NB4 (cell line): ENCODE data around the gene STK32B.

Source experiments
- DNase-seq: peaks from one replicate; pipeline ENCODE4 v3.0.0; 2010; ENCODE audit warnings: low read depth
- H3K4me3 ChIP-seq: one replicate; pipeline ENCODE4 v1.5.1; 2011; ENCODE audit warnings: mild to moderate bottlenecking, low read depth, low read length, moderate library complexity
- MYC ChIP-seq: IDR thresholded peaks from 2 replicates; pipeline ENCODE4 v1.6.1; 2011; ENCODE audit warnings: low read depth, low read length
- POLR2A ChIP-seq: IDR thresholded peaks from 2 replicates; pipeline ENCODE4 v1.6.1; 2011; ENCODE audit warnings: mild to moderate bottlenecking; ENCODE audit not compliant: insufficient read length; ENCODE audit errors: extremely low read depth
- TF ChIP-seq, protein P1 (sequence below): IDR thresholded peaks from 2 replicates; pipeline ENCODE4 v1.6.1; 2011; ENCODE audit warnings: low read depth, low read length
- TF ChIP-seq, protein P2 (sequence below): IDR thresholded peaks from one replicate; pipeline ENCODE4 v1.5.1; 2012; ENCODE audit warnings: low read depth, low read length

The STK32B gene

DNA sequence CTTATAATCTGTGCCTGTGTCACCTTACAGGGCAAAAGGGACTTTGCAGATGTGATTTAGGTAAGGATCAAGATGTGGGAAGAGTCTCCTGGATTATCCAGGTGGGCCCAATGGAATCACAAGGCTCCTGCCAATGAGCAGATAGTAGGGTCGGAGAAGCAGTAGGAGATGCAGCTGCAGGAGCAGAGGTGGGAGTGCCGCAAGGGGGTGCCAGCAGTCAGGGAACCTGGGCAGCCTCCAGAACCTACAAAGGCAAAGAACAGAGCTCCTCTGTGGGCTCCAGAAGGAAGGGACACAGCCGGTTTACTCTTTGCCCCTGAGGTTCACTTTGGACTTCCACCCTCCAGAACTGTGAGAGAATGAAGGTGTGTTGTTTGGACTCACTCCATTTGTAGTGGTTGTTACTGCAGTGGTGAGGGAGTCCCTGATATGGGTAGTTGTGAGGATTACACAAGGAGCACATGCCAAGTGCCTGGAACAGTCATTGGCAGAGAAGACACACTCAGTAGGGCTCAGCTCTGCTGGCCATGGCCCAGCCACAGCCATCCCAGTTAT lies 338.6 kb downstream of the STK32B start:
- no peak for DNase-seq
- TF ChIP-seq, protein P1, sequence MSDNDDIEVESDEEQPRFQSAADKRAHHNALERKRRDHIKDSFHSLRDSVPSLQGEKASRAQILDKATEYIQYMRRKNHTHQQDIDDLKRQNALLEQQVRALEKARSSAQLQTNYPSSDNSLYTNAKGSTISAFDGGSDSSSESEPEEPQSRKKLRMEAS, result no peak
- TF ChIP-seq POLR2A (no peak), MYC (no peak)
- TF ChIP-seq, protein P2, sequence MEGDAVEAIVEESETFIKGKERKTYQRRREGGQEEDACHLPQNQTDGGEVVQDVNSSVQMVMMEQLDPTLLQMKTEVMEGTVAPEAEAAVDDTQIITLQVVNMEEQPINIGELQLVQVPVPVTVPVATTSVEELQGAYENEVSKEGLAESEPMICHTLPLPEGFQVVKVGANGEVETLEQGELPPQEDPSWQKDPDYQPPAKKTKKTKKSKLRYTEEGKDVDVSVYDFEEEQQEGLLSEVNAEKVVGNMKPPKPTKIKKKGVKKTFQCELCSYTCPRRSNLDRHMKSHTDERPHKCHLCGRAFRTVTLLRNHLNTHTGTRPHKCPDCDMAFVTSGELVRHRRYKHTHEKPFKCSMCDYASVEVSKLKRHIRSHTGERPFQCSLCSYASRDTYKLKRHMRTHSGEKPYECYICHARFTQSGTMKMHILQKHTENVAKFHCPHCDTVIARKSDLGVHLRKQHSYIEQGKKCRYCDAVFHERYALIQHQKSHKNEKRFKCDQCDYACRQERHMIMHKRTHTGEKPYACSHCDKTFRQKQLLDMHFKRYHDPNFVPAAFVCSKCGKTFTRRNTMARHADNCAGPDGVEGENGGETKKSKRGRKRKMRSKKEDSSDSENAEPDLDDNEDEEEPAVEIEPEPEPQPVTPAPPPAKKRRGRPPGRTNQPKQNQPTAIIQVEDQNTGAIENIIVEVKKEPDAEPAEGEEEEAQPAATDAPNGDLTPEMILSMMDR, result no peak
- H3K4me3 ChIP-seq, result no peak overlapping the region

DNA sequence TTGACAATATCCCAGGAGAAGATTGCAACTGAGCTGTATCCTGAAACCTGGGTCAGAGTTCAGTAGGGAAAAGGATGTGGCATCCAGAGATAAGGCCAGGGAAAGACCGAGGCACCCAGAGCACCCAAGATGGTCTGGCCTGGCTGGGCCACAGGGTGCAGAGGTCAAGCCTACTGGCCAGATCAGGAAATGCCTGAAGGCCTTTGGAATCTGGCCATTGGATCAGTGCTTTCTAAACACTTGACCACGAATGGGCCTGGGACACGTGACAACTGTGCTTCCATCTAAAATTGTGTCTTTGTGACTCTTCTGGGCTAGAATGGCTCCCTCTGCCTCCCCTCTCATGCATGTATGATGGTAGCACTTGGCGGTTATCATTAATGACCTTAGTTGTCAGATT lies 340.2 kb downstream of the STK32B start:
- H3K4me3 ChIP-seq, result no peak overlapping the region
- TF ChIP-seq, protein P1, result no peak
- TF ChIP-seq, protein P2, result no peak
- TF ChIP-seq POLR2A (no peak), MYC (no peak)
- no peak for DNase-seq

DNA sequence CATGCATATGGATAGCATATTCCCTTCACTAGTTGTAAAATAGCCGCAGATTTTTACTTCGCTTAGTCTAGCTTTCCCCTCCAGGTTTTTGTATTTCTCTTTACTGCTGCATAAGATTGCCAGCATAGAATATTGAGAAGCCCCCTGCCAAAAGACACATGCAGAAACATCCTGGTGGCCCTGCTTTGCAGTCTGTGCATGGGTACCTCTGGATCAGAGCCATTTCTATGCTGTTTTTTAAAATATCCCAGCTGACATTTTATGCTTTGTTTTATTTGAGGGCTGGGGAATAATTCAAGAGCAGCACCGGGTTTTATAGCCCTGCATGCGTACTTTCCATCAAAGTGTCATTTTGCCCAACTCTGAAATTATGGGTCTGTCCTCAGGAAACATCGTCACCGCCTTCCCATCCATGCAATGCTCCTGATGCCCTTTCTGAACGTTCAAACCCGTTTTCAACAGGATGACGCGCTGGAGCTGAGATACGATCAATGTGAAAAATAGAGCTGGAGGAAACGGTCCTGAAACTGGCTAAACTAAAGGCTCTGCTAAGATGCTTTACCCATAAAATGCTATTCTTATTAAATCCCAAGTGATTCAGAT lies 342.7 kb downstream of the STK32B start:
- no peak overlapping the region for H3K4me3 ChIP-seq
- no peak for TF ChIP-seq POLR2A
- TF ChIP-seq, protein P2, result no peak
- TF ChIP-seq, protein P1, result no peak
- no peak for TF ChIP-seq MYC
- no peak for DNase-seq

DNA sequence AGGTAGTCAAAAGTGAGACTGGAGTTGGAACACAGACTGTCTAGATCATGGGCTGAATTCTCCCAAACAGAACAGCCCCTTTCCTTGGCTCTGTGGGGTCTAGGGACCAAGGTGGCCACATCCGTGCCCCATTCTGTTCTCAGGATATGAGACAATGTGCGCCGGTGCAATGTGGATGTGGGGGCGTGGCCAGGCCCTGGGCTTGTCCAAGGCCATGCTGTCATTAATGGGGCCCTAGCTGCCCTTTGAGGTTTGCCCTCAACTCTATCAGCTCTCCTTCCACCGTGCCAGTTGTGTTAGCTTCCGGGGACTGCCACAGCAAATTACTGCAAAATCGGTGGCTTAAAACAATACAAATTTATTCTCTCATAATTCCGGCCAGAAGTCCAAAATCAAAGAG lies 344.5 kb downstream of the STK32B start:
- TF ChIP-seq MYC, result no peak
- TF ChIP-seq, protein P1, result no peak
- TF ChIP-seq, protein P2, result no peak
- TF ChIP-seq POLR2A, result no peak
- no peak for DNase-seq
- no peak overlapping the region for H3K4me3 ChIP-seq

DNA sequence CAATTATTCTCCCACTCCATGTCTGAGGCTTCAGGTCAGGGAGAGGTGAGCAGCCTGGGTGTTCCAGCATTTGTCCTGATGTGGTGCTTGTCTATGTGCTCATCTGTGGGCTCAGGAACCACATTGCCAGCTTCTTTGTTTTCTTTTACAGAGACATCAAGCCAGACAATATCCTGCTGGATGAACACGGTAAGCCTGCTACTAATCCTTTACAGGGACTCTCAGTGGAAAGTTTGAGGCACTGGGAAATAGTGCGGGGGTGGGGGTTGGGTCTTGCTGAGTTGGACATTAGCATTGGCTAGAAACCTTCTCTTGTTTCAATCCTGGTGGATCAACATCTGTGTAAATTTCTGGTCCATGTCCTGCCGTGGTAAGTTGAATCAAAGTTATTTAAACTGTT lies 346.8 kb downstream of the STK32B start:
- no peak overlapping the region for H3K4me3 ChIP-seq
- DNase-seq, result no peak

More for the DNA sequence above, 346.8 kb downstream of the STK32B start:
- TF ChIP-seq, protein P1, result no peak
- no peak for TF ChIP-seq POLR2A
- no peak for TF ChIP-seq MYC
- TF ChIP-seq, protein P2, result no peak
